IPS DF 4.7 (cell line): ENCODE data around the gene IGSF9.

Experiments used
- DNase-seq: peaks from one replicate; pipeline ENCODE4 v3.0.0-alpha.2; 2013; ENCODE audit warnings: low spot score; ENCODE audit errors: extremely low read depth

The IGSF9 gene

GRCh38 chr1:159877695-159878444 is 67.5 kb downstream of the IGSF9 start:
- DNase-seq: no peak
